Stimulated activated CD8-positive, alpha-beta memory T cell treated with anti-CD3 and anti-CD28 coated beads, Interleukin-15, amount 100 ng/mL, for 24 hours (primary cell): Measurements from ENCODE around the gene SGSM2.

Experiments used
- DNase-seq: peaks from one replicate; pipeline ENCODE4 v3.0.0-alpha.2; 2020; ENCODE audit warnings: low read depth

The SGSM2 gene

GRCh38 chr17:2421315-2422147 lies 84.2 kb downstream of the SGSM2 start:
- no peak for DNase-seq

GRCh38 chr17:2423271-2423670 lies 86.0 kb downstream of the SGSM2 start:
- no peak for DNase-seq

GRCh38 chr17:2427215-2427614 lies 89.9 kb downstream of the SGSM2 start:
- DNase-seq = no peak

DNA sequence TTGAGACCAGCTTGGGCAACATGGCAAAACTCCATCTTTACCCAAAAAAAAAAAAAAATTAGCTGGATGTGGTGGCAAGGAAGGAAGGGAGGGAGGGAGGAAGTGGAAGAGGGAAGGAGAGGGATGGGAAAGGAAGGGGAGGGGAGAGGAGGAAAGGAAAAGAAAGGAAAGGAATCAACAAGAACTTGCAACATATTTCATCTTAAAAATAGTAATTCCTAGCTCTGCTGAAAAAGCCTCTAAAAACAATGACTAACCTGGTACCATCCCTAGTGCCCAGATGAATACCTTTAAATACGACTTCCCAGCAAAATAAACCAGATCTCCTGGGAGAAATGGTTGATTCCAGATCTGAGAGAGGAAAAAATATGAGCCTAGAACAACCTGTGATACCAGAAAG lies 90.6 kb downstream of the SGSM2 start:
- no peak for DNase-seq
